HUDEP-2 (cell line): Measurements from ENCODE around the gene ZNF816.
"Not testable (repeated sequence)": the region's sequence is repeated elsewhere in the genome, so short reads cannot be mapped to it uniquely, and the experiment has no call there.

Experiments
- DNase-seq, 76 experiments: peaks; one replicate each; lab custom pipeline; 2025; ENCODE audit not compliant: unreplicated experiment in 76 of 76; lab: John Stamatoyannopoulos, UW

Gene ZNF816

DNA sequence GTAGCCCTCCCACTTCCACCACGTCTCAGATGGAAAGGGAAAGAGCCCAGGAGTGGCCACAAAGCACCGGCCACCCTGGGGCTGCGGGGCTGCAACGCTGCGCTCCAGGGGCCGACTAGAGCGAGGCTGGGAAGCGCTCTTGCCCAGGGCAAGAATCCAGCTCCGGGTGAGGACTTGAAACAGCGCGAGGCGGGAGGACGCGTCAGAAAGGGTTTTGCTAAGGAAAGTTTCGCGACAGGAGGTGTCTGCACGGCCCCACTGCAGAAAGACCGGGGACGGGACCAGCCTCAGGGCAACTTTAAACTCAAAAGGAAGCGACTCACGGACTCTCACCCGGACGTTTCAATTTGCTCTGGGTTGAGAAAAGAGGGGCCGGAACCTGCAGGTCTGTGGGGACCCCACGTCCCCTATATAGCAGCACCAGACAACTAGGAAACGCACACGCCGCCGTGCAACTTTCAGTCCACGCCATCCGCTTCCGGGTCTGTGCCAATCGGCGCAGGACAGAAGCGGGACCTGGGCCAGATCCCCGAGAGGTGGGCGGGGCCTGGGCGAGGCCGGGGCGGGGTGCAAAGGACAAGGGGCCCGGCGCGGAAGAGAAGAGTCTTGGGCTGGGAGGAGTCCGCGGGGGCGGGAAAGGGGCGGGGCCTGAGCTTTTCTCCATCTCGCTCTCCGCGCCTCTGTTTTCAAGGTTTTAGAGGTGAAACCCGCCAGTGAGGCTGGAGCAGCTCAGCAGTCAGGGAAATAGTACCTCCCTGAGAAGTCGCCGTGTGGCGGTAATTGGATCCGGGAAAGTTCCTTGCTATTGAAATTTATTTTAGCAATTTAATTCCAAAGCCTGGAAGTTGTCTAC is at the start of gene ZNF816:
Gene ZNF816 (minus strand): TSS at position 488 of the 853 bp plus-strand sequence. CDS start 6,792 bp downstream, outside the sequence.
- DNase-seq: peak in 73 of 76 experiments; percentile 59 to 99 (median 96)

DNA sequence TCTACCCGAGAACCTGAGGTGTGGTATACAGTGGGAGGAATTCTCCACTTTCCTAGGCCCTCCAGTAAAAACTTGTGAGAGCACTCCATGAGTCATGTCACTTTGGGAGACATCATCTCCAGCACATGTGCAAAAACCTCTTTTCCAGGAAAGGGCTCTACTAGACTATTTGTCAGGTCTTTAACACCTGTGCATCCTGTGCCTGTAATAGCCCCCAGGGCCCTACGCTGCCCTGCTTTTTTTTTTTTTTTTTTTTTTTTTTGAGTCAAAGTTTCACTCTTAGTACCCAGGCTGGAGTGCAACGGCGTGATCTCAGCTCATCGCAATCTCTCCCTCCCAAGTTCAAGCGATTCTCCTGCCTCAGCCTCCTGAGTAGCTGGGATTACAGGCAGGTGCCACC is 49.3 kb upstream of the ZNF816 start:
- no peak for DNase-seq

DNA sequence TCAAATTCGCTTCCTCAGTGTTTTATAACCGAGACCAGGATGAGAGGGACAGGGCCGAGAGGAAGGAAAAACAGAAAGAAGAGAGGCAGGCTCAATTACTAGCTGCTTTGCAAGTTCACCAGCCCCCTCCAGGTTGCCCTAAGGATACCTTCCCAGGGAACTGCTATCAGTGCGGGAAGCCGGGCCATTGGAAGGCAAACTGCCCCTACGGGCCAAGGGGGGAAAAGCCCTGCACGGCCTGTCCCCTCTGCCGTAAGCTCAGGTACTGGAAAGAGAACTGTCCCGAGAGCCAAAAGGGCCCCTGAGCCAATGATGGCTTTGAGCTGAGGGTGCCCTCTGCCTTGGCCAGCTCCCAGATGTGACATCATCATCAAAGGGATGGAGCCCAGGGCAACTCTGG is 47.8 kb upstream of the ZNF816 start:
- no peak for DNase-seq

DNA sequence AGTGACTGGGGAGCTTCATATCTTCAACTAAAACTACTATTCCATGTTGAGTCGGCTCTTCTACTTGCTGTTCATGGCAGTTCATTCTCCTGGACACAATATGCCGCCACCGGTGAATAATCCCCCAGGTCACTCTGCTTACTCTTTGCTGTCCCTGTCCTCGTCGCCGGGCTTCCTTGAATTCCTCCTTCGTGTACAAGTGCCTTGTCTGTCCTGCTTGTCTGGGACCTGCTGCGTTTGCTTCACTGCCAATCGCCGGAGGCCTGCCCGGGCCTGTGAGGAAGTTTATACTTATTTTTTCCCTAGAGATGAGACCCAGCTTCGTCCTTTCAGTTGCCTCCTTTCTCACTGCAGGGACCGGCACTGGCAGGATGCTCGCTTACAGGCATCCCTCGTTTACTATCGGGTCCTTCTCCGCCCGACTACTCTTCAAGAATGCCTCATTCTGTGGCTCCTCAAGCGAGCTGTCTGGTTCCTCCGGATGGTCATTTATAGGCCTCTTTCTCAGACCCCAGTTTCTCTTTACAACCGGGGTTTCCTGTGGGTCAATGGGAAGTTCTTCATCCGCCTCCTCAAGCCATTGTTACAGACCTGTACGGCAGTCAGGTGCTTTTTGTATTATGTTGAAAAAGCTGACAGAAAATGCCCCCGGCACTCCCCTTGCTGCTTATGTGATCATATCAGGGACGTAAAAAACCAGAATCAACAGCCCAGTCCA is 45.5 kb upstream of the ZNF816 start:
- DNase-seq: no peak

- DNase-seq: no peak
Measured at GRCh38 chr19:53007606-53008005, 44.9 kb upstream of the ZNF816 start.

- DNase-seq: no peak
Measured at GRCh38 chr19:53007200-53007599, 44.5 kb upstream of the ZNF816 start.

- DNase-seq: no peak
Measured at GRCh38 chr19:53004242-53004641, 41.6 kb upstream of the ZNF816 start.

- DNase-seq: no peak
Measured at GRCh38 chr19:53002479-53002878, 39.8 kb upstream of the ZNF816 start.

GRCh38 chr19:52997975-52998374 is 35.3 kb upstream of the ZNF816 start:
- DNase-seq: no peak

DNA sequence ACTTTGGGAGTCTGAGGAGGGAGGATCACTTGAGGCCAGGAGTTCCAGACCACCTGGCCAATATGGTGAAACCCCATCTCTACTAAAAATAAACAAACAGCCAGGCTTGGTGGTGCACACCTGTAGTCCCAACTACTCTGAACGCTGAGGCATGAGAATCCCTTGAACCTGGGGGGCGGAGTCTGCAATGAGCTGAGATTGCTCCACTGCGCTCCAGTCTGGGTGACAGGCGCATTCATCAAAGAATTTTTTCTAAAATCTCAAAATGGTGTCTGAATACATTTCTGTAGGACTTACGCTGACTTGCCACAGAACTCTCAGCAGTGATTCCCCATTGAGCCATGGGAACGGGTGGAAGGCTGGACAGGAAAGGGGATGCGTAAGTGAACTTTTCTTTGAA is 33.0 kb upstream of the ZNF816 start:
- no peak for DNase-seq

DNA sequence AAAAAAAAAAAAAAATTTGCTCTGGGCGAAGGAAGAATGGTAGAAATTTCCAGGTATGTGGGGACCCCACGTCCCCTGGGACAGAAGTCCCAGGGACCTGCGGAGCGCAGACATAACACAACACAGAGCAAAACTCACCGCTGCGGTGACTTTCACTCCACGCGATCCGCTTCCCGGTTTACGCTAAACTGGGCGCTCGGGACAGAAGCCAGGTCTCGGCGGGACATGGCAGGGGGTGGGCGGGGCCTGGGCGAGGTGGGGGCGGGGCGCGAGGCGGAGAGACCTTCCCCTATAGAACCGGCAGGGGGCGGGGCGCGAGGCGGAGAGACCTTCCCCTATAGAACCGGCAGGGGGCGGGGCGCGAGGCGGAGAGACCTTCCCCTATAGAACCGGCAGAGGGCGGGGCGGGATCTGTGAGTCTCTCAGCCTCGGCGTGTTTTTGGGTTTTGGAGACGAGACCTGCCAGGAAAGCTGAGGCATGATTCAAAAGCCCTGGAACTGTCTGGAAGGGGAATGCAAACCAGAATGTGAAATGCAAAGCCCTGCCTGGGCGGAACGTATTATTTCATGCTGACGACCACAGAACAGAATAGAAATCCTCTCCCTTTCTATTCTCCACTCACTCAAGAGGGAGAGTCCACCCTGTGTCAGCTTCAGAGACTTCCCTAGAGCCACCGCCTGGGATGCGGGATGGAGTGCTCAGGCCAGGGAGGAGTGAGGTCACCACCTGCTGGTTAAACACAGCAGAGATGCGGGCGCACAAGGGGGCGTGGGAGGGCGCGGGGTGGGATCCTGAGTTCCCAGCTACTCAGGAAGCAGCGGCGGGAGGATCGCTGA is 30.9 kb upstream of the ZNF816 start:
- peak in 51 of 76 experiments; percentile 4 to 70 (median 41) for DNase-seq

DNA sequence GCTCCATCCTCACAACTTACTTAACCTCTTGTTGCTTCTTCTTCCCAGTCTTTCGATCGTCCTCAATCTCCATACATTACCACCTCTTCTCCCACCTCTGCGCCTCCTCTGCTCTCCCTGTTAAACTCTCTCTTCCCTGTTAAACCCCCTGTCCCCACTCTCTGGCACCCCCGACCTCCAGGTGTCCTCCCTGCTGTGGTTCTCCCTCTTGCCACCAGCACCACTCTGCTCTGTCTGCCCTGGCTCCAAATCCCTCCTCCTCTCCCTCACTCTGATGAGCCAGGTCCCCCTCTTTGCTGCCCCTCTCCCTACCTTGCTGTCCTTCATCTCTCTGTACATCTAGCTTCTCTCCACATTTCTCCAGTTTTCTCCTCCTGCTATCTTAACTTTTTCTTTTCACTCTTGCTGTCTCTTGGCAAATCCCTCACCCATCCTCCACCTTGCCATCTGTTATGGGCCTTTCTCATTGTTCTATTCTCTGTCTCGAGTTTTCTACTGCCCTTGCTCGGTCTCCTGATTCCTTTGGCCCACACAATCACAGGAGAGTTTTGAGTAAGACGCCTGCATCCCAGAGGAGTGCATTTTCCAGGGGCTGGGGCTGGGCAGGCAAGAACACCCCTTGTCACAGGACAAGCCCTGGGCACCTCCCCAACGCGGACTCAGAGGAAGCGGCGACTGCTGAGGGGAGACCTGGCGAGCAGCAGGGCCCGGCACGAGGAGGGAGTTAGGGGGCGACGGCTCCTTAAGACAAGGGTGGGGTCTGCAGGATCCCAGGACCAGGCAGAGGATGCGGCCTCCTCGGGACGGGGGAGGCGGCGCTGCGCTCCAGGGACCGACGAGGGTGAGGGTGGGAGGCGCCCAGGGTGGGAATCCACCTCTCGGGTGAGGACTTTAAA is 29.7 kb upstream of the ZNF816 start:
- no peak for DNase-seq

- no peak for DNase-seq
Measured at GRCh38 chr19:52991484-52991883, 28.8 kb upstream of the ZNF816 start.

- no peak for DNase-seq
Measured at GRCh38 chr19:52990759-52991418, 28.2 kb upstream of the ZNF816 start.

DNA sequence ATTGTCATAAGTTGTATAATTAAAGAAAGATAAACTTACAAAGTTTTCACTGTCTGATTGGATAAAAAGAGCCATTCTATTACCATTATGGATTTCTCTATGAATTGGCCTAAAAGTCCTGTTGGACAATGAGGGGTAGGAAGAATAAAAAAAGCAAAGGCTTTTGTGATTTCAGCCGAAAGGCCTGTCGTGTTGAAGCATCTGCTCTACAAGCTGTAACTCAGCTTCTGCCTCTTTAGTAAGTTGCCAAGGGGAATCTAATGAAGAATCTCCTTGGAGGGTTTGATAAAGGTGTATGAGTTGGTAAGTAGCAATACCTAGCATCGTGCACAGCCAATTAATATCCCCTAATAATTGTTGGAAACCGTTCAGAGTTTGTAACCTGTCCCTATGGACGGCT is 25.8 kb upstream of the ZNF816 start:
- no peak for DNase-seq

- DNase-seq: no peak
Measured at GRCh38 chr19:52987221-52987620, 24.5 kb upstream of the ZNF816 start.

DNA sequence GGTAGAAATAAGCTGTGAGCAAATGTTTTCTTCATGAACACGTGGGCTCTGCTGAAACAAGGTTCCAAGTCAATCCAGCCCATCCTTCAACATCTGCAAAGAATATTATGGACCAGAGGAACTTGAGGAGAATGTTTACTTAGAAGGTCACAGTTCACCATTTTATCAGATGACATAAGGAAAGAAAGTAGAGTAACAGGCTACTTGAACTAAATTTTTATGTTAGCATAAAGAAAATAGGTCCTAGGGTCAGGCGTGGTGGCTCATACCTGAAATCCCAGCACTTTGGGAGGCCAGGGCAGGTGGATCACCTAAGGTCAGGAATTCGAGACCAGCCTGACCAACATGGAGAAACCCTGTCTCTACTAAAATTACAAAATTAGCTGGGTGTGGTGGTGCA is 20.5 kb upstream of the ZNF816 start:
- not testable (repeated sequence) for DNase-seq

DNA sequence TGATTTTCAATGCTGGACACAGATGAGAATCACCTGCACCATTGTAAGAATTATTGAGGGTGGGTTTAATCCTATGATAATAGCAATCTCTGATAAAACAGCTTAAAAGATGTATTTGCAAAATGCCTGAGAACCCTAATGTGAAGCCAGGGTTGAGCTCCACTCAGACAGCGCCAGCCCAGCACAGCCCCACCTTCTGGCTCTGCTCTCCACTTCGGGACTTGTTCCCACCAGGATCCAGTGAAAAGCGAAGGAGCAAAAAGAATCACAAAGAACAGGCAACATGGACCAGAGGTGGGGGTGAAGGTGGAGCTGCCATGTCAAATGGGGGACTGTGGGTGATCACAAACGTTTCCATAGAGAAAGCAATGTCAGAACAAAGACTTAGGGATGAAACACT is 18.6 kb upstream of the ZNF816 start:
- no peak for DNase-seq

DNA sequence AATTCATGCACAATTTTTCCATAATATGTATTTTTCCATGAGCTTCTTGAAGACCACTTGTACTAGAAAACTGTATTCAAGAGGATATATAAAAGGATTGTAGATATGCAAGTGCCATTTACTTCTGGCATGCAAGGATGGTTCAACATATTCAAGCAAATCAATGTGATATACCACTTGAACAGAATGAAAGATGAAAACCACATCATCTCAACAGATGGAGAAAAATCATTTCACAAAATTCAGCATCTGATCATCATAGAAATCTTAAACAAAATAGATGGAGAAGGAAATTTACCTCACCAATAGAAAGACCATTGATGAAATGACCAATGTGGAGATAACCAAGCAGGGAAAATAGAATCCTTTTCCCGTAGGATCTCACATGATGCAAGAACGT is 5.1 kb upstream of the ZNF816 start:
- DNase-seq: no peak

GRCh38 chr19:52963247-52963618 is 552 bp upstream of the ZNF816 start:
- DNase-seq: no peak
